H1 (cell line): ENCODE results near the gene UBAP1L. TPM values are rescaled to one million over a fixed set of nuclear protein-coding genes. Genes with fewer than 3 reads are reported as not detected.

Source experiments
- ATF3 ChIP-seq: IDR thresholded peaks from 2 replicates; pipeline ENCODE4 v1.6.1; 2011; ENCODE audit warnings: low read depth, mild to moderate bottlenecking, low read length; ENCODE audit not compliant: insufficient read depth
- CTCF ChIP-seq, 3 experiments: IDR thresholded peaks; 1 replicate in 2 of 3; 2 replicates in 1 of 3; pipeline versions ENCODE4 v1.5.1 to v1.6.1; 2011; ENCODE audit warnings: low read length in 3 of 3, mild to moderate bottlenecking in 3 of 3, inconsistent platforms in 2 of 3, low read depth in 1 of 3, moderate library complexity in 1 of 3; ENCODE audit not compliant: insufficient read depth in 1 of 3; ENCODE audit errors: control extremely low read depth in 1 of 3
- EGR1 ChIP-seq: IDR thresholded peaks from 2 replicates; pipeline ENCODE4 v1.6.1; 2011; ENCODE audit warnings: low read depth, low read length, borderline replicate concordance
- SUZ12 ChIP-seq: fragments of 200-600 bp; sonication (generic); IDR thresholded peaks from 2 replicates; pipeline ENCODE4 v1.6.1; 2012; ENCODE audit warnings: mild to moderate bottlenecking, inconsistent platforms, low read length, moderate library complexity, mixed read lengths
- YY1 ChIP-seq: IDR thresholded peaks from 2 replicates; pipeline ENCODE4 v1.6.1; 2011; ENCODE audit warnings: low read depth, mild to moderate bottlenecking, low read length
- polyA plus RNA-seq, 7 experiments: library from polyadenylated mRNA; depleted of rRNA in 3 of 7; stranded (reverse) in 5 of 7; unstranded in 2 of 7; fragments of >200 nt in 5 of 7; fragments of 200-250 nt in 2 of 7; gene quantifications; 1 replicate in 5 of 7; 2 replicates in 1 of 7; 4 replicates in 1 of 7; pipeline versions ENCODE4 v1.2.1 to v1.2.3, GENCODE V29; 2011 to 2013; ENCODE audit warnings: missing spikeins in 2 of 7, mixed read lengths in 2 of 7
- total RNA-seq: library from RNA; stranded (reverse); fragmentation: NEBNext Ultra II Directional; extraction: Animal tissue kit (Norgen Biotek cat#: 25700); gene quantifications from 2 replicates; pipeline ENCODE4 v1.2.1, GENCODE V29; 2021
- TF ChIP-seq, protein P1 (sequence below): fragments of 300-600 bp; sonication (generic); IDR thresholded peaks from 2 replicates; pipeline ENCODE4 v1.7.1; 2012; ENCODE audit warnings: low read length, moderate library complexity, mild to moderate bottlenecking, inconsistent platforms; ENCODE audit not compliant: insufficient replicate concordance

Gene UBAP1L
- total and polyA plus RNA-seq, 2 of the 8 experiments (the other 6 are each of a cell fraction or from before 2014, with no cell fraction given), result 0.67 to 1.7 TPM

DNA sequence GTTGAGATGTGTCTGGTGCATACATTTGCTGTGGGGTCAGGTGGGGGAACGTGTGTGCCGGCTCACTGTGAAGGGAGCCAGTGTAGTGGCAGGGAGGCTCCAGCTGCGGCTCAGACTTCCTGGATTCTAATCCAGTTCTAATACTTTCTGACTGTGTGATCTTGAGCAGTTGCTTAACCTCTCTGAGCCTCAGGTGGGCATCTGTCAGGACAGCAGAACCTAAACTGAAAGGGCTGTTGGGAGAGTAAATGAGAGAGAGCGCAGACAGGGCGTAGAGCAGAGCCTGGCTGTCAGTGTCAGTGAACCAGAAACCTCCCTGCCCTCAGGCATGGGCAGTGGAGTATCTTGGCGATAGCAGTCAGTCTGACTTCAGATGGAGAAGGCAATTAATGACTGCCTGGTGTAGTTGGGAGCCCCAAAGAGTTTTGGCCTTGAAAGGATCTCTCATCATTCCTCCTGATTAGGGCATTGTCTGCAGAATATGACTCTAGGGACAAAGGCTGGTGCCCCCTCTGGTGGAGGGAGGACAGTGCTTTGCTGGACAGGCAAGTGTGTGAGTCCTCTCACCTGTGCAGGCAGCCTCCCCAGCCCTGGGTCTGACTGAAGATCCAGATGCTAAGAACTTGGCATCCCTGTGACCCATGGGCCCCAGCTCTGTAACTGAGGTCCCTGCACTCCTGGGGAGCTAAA is 28.9 kb downstream of the UBAP1L start (continued):
- TF ChIP-seq, protein P1, sequence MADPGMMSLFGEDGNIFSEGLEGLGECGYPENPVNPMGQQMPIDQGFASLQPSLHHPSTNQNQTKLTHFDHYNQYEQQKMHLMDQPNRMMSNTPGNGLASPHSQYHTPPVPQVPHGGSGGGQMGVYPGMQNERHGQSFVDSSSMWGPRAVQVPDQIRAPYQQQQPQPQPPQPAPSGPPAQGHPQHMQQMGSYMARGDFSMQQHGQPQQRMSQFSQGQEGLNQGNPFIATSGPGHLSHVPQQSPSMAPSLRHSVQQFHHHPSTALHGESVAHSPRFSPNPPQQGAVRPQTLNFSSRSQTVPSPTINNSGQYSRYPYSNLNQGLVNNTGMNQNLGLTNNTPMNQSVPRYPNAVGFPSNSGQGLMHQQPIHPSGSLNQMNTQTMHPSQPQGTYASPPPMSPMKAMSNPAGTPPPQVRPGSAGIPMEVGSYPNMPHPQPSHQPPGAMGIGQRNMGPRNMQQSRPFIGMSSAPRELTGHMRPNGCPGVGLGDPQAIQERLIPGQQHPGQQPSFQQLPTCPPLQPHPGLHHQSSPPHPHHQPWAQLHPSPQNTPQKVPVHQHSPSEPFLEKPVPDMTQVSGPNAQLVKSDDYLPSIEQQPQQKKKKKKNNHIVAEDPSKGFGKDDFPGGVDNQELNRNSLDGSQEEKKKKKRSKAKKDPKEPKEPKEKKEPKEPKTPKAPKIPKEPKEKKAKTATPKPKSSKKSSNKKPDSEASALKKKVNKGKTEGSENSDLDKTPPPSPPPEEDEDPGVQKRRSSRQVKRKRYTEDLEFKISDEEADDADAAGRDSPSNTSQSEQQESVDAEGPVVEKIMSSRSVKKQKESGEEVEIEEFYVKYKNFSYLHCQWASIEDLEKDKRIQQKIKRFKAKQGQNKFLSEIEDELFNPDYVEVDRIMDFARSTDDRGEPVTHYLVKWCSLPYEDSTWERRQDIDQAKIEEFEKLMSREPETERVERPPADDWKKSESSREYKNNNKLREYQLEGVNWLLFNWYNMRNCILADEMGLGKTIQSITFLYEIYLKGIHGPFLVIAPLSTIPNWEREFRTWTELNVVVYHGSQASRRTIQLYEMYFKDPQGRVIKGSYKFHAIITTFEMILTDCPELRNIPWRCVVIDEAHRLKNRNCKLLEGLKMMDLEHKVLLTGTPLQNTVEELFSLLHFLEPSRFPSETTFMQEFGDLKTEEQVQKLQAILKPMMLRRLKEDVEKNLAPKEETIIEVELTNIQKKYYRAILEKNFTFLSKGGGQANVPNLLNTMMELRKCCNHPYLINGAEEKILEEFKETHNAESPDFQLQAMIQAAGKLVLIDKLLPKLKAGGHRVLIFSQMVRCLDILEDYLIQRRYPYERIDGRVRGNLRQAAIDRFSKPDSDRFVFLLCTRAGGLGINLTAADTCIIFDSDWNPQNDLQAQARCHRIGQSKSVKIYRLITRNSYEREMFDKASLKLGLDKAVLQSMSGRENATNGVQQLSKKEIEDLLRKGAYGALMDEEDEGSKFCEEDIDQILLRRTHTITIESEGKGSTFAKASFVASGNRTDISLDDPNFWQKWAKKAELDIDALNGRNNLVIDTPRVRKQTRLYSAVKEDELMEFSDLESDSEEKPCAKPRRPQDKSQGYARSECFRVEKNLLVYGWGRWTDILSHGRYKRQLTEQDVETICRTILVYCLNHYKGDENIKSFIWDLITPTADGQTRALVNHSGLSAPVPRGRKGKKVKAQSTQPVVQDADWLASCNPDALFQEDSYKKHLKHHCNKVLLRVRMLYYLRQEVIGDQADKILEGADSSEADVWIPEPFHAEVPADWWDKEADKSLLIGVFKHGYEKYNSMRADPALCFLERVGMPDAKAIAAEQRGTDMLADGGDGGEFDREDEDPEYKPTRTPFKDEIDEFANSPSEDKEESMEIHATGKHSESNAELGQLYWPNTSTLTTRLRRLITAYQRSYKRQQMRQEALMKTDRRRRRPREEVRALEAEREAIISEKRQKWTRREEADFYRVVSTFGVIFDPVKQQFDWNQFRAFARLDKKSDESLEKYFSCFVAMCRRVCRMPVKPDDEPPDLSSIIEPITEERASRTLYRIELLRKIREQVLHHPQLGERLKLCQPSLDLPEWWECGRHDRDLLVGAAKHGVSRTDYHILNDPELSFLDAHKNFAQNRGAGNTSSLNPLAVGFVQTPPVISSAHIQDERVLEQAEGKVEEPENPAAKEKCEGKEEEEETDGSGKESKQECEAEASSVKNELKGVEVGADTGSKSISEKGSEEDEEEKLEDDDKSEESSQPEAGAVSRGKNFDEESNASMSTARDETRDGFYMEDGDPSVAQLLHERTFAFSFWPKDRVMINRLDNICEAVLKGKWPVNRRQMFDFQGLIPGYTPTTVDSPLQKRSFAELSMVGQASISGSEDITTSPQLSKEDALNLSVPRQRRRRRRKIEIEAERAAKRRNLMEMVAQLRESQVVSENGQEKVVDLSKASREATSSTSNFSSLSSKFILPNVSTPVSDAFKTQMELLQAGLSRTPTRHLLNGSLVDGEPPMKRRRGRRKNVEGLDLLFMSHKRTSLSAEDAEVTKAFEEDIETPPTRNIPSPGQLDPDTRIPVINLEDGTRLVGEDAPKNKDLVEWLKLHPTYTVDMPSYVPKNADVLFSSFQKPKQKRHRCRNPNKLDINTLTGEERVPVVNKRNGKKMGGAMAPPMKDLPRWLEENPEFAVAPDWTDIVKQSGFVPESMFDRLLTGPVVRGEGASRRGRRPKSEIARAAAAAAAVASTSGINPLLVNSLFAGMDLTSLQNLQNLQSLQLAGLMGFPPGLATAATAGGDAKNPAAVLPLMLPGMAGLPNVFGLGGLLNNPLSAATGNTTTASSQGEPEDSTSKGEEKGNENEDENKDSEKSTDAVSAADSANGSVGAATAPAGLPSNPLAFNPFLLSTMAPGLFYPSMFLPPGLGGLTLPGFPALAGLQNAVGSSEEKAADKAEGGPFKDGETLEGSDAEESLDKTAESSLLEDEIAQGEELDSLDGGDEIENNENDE, result no peak
- TF ChIP-seq SUZ12 (no peak), EGR1 (no peak), YY1 (no peak), CTCF (IDR thresholded peaks at IDR 0.05; ENCODE audit: control extremely low read depth in 1 of 3, insufficient read depth in 1 of 3, low read depth in 1 of 3, low read length in 3 of 3) (peak; percentile 68 to 87 (median 82)), ATF3 (no peak)
